Kidney (tissue), 14 donors: Measurements from ENCODE around the gene TPSG1. TPM values are rescaled to one million over a fixed set of nuclear protein-coding genes. Genes with fewer than 3 reads are reported as not detected.

Source experiments
- DNase-seq, 5 donors: peaks; one replicate each; pipeline ENCODE4 v3.0.0-alpha.2; 2013 to 2020
- FAIRE-seq: peaks from 2 replicates; lab custom pipeline; 2012; peaks lifted over from hg19 to GRCh38; lab: Jason Lieb, UNC
- H3K27ac ChIP-seq, 2 donors: one replicate each; pipeline ENCODE4 v1.7.0; 2013; ENCODE audit warnings: low read depth in 2 of 2, low read length in 2 of 2, inconsistent platforms in 1 of 2
- H3K27me3 ChIP-seq: one replicate; pipeline ENCODE4 v1.7.1; 2013; ENCODE audit warnings: low read length, inconsistent platforms; ENCODE audit not compliant: control insufficient read depth, insufficient read depth
- H3K36me3 ChIP-seq, 3 donors: one replicate each; pipeline versions ENCODE4 v1.7.0 to v1.7.1; 2013; ENCODE audit warnings: low read length in 3 of 3, control low read depth in 1 of 3, inconsistent platforms in 1 of 3; ENCODE audit not compliant: insufficient read depth in 3 of 3, control insufficient read depth in 2 of 3
- H3K4me1 ChIP-seq, 3 donors: one replicate each; pipeline versions ENCODE4 v1.7.0 to v1.7.1; 2013; ENCODE audit warnings: low read length in 3 of 3, inconsistent platforms in 1 of 3, low read depth in 1 of 3; ENCODE audit not compliant: control insufficient read depth in 2 of 3, insufficient read depth in 2 of 3
- H3K4me3 ChIP-seq, 3 donors: one replicate each; pipeline versions ENCODE4 v1.7.0 to v1.8.1; 2013; ENCODE audit warnings: low read length in 3 of 3, control low read depth in 1 of 3, inconsistent platforms in 1 of 3
- H3K9ac ChIP-seq, 3 donors: one replicate each; pipeline versions ENCODE4 v1.7.0 to v1.7.1; 2013; ENCODE audit warnings: low read length in 3 of 3, control low read depth in 1 of 3, inconsistent platforms in 1 of 3
- H3K9me3 ChIP-seq, 3 donors: one replicate each; pipeline versions ENCODE4 v1.7.0 to v1.7.1; 2013; ENCODE audit warnings: low read length in 3 of 3, control low read depth in 1 of 3, inconsistent platforms in 1 of 3; ENCODE audit not compliant: control insufficient read depth in 2 of 3, insufficient read depth in 1 of 3
- CTCF ChIP-seq: IDR thresholded peaks from 3 replicates; pipeline ENCODE4 v1.5.1; 2012; ENCODE audit warnings: mild to moderate bottlenecking, moderate library complexity, borderline replicate concordance; ENCODE audit not compliant: insufficient read depth; ENCODE audit errors: extremely low read depth
- intact Hi-C: fragments of 100-400 bp; cut with DNase I; formaldehyde crosslinking; loops from one replicate; pipeline ENCODE4 v1.11.1; 2022
- polyA plus RNA-seq: library from polyadenylated mRNA; stranded (reverse); fragments of 350-450 nt; fragmentation: Illumina TruSeq; extraction: RNeasy Lipid Tissue Mini Kit (QIAGEN cat#74804); gene quantifications from one replicate; pipeline ENCODE4 v1.2.3, GENCODE V29; 2014; ENCODE audit warnings: low read depth, low replicate concordance; ENCODE audit not compliant: insufficient read depth
- total RNA-seq: library from RNA; stranded (reverse); fragmentation: NEBNext Ultra II Directional; extraction: Animal tissue kit (Norgen Biotek cat#: 25700); gene quantifications from one replicate; pipeline ENCODE4 v1.2.1, GENCODE V29; 2021
- donor health status: control.
- donor health status: control.
- donor health status: control.
- donor health status: control.
- donor health status: control.
- donor health status: DM: yes; HTN: yes; CAD: no.
- donor health status: Normal renal cell carcinoma (clear cell type).

The TPSG1 gene
- total and polyA plus RNA-seq, 2 donors from 2014 or later, result 0.86 to 3.4 TPM

GRCh38 chr16:1211451-1212268 lies 13.4 kb downstream of the TPSG1 start:
- no peaks in the 10 kb centered on the region for H3K36me3 ChIP-seq

GRCh38 chr16:1210461-1210860 lies 14.6 kb downstream of the TPSG1 start:
- DNase-seq, result no peak
- H3K4me1 ChIP-seq, result no peaks in the 10 kb centered on the region
- FAIRE-seq, result no peak
- H3K27me3 ChIP-seq, result no peaks in the 10 kb centered on the region
- intact Hi-C loops, result no loop called here
- TF ChIP-seq CTCF, result no peak
- H3K27ac ChIP-seq, result no peak overlapping the region
- H3K36me3 ChIP-seq, result no peaks in the 10 kb centered on the region
- no peak overlapping the region for H3K4me3 ChIP-seq
- H3K9ac ChIP-seq, result no peak overlapping the region
- no peaks in the 10 kb centered on the region for H3K9me3 ChIP-seq

More at GRCh38 chr16:1211451-1212268, 13.4 kb downstream of the TPSG1 start:
- FAIRE-seq (no peak), DNase-seq (no peak)
- Histone ChIP-seq H3K4me3 (no peak overlapping the region), H3K4me1 (no peaks in the 10 kb centered on the region), H3K9me3 (no peaks in the 10 kb centered on the region), H3K27me3 (no peaks in the 10 kb centered on the region), H3K9ac (no peak overlapping the region), H3K27ac (no peak overlapping the region)
- no peak for TF ChIP-seq CTCF
- intact Hi-C loops, result no loop called here

- Histone ChIP-seq H3K9ac (no peak overlapping the region), H3K9me3 (no peaks in the 10 kb centered on the region), H3K4me1 (no peaks in the 10 kb centered on the region), H3K36me3 (no peaks in the 10 kb centered on the region), H3K27ac (no peak overlapping the region), H3K4me3 (no peak overlapping the region), H3K27me3 (no peaks in the 10 kb centered on the region)
- no peak for FAIRE-seq
- intact Hi-C loops, result no loop called here
- TF ChIP-seq CTCF, result no peak
- no peak for DNase-seq
These were observed 16.0 kb downstream of the TPSG1 start for GRCh38 chr16:1209081-1209480.
